CD14-positive monocyte (primary cell): ENCODE data around the gene ZDHHC17. TPM values are rescaled to one million over a fixed set of nuclear protein-coding genes. Genes with fewer than 3 reads are reported as not detected.

Experiments used
- DNase-seq, 3 donors: peaks; one replicate each; pipeline ENCODE4 v3.0.0-alpha.2; 2011 to 2022
- H2AFZ ChIP-seq: 2 replicates; pipeline ENCODE4 v1.6.0; 2012; ENCODE audit warnings: mild to moderate bottlenecking, low read depth, low read length, inconsistent platforms; ENCODE audit not compliant: insufficient read depth, poor library complexity, severe bottlenecking
- H3K27ac ChIP-seq, 2 donors: 1 replicate in 1 of 2; 2 replicates in 1 of 2; pipeline ENCODE4 v1.5.1; 2012 to 2013; ENCODE audit warnings: low read length in 2 of 2, control low read depth in 1 of 2, inconsistent platforms in 1 of 2, low read depth in 1 of 2, mild to moderate bottlenecking in 1 of 2
- H3K27me3 ChIP-seq, 2 donors: one replicate each; pipeline versions ENCODE4 v1.6.0 to v1.6.1; 2011 to 2013; ENCODE audit warnings: low read length in 2 of 2; ENCODE audit not compliant: control insufficient read depth in 2 of 2, insufficient read depth in 2 of 2
- H3K36me3 ChIP-seq, 2 donors: replicated peaks in 1 of 2; 1 replicate in 1 of 2; 2 replicates in 1 of 2; pipeline versions ENCODE4 v1.5.1 to v1.6.1; 2012 to 2013; ENCODE audit warnings: low read length in 2 of 2, control low read depth in 1 of 2, inconsistent platforms in 1 of 2, mild to moderate bottlenecking in 1 of 2; ENCODE audit not compliant: insufficient read depth in 2 of 2, control insufficient read depth in 1 of 2
- H3K4me1 ChIP-seq, 2 donors: 1 replicate in 1 of 2; 2 replicates in 1 of 2; pipeline versions ENCODE4 v1.5.1 to v1.6.1; 2012 to 2013; ENCODE audit warnings: low read length in 2 of 2, control low read depth in 1 of 2, inconsistent platforms in 1 of 2, mild to moderate bottlenecking in 1 of 2, moderate library complexity in 1 of 2; ENCODE audit not compliant: insufficient read depth in 2 of 2, control insufficient read depth in 1 of 2
- H3K4me2 ChIP-seq: replicated peaks from 2 replicates; pipeline ENCODE3; 2012; ENCODE audit warnings: low read length, moderate library complexity, mild to moderate bottlenecking; ENCODE audit not compliant: poor library complexity, severe bottlenecking; ENCODE audit errors: extremely low read depth
- H3K4me3 ChIP-seq, 3 experiments: fragments of 200-600 bp in 1 of 3; sonication (generic) in 1 of 3; replicated peaks in 1 of 3; 1 replicate in 2 of 3; 2 replicates in 1 of 3; pipeline ENCODE4 v1.5.1; 2011 to 2013; ENCODE audit warnings: low read length in 3 of 3, mild to moderate bottlenecking in 3 of 3, control low read depth in 2 of 3, low read depth in 2 of 3, inconsistent platforms in 1 of 3, moderate library complexity in 1 of 3
- H3K79me2 ChIP-seq: 2 replicates; pipeline ENCODE4 v1.6.0; 2012; ENCODE audit warnings: mild to moderate bottlenecking, control low read depth, inconsistent platforms, low read length, moderate library complexity; ENCODE audit not compliant: insufficient read depth
- H3K9ac ChIP-seq: 2 replicates; pipeline ENCODE4 v1.6.0; 2017; ENCODE audit warnings: low read length, mild to moderate bottlenecking; ENCODE audit not compliant: insufficient read depth, poor library complexity, severe bottlenecking
- H3K9me3 ChIP-seq, 2 donors: replicated peaks in 1 of 2; 1 replicate in 1 of 2; 2 replicates in 1 of 2; pipeline versions ENCODE4 v1.5.1 to v1.6.1; 2012 to 2013; ENCODE audit warnings: low read length in 2 of 2, control low read depth in 1 of 2; ENCODE audit not compliant: control insufficient read depth in 1 of 2, insufficient read depth in 1 of 2
- H4K20me1 ChIP-seq: 2 replicates; pipeline ENCODE4 v1.6.0; 2012; ENCODE audit warnings: mild to moderate bottlenecking, low read length, control low read depth, moderate library complexity; ENCODE audit not compliant: insufficient read depth
- H3K27ac Mint-ChIP-seq, 7 donors: one replicate each; pipeline ENCODE4 v1.8.0; 2020; ENCODE audit warnings: mild to moderate bottlenecking in 7 of 7, mixed read lengths in 7 of 7, moderate library complexity in 6 of 7, inconsistent platforms in 2 of 7
- H3K27me3 Mint-ChIP-seq, 3 donors: one replicate each; pipeline ENCODE4 v1.8.0; 2021 to 2022; ENCODE audit warnings: low read depth in 3 of 3, mild to moderate bottlenecking in 3 of 3, mixed read lengths in 3 of 3, moderate library complexity in 3 of 3, inconsistent platforms in 1 of 3
- H3K36me3 Mint-ChIP-seq, 2 donors: one replicate each; pipeline ENCODE4 v1.8.0; 2020; ENCODE audit warnings: mixed read lengths in 2 of 2, inconsistent platforms in 1 of 2, mild to moderate bottlenecking in 1 of 2
- H3K4me1 Mint-ChIP-seq: one replicate; pipeline ENCODE4 v1.8.0; 2020; ENCODE audit warnings: mild to moderate bottlenecking, mixed read lengths
- H3K4me3 Mint-ChIP-seq, 2 donors: one replicate each; pipeline ENCODE4 v1.8.0; 2020; ENCODE audit warnings: mild to moderate bottlenecking in 2 of 2, mixed read lengths in 2 of 2, moderate library complexity in 1 of 2
- H3K9me3 Mint-ChIP-seq, 7 donors: one replicate each; pipeline ENCODE4 v1.8.0; 2020 to 2022; ENCODE audit warnings: mixed read lengths in 7 of 7, mild to moderate bottlenecking in 6 of 7, moderate library complexity in 6 of 7, inconsistent platforms in 2 of 7
- CTCF ChIP-seq: fragments of 200-600 bp; IDR thresholded peaks from one replicate; pipeline ENCODE4 v1.8.0; 2022; ENCODE audit warnings: antibody characterized with exemption, mild to moderate bottlenecking
- WGBS: methylation state at CpG from one replicate; pipeline ENCODE4 v1.1.5; 2013; ENCODE audit warnings: missing lambda C conversion rate; ENCODE audit not compliant: insufficient coverage; 5-methylcytosine and 5-hydroxymethylcytosine counted together
- intact Hi-C, 2 donors: fragments of 100-400 bp; cut with micrococcal nuclease; formaldehyde crosslinking; loops; one replicate each; pipeline versions ENCODE4 v1.15.0 to v1.15.1; 2023
- polyA plus RNA-seq, 3 donors: library from polyadenylated mRNA; depleted of rRNA in 1 of 3; unstranded in 2 of 3; stranded (reverse) in 1 of 3; fragments of 300-500 nt in 2 of 3; fragments of >200 nt in 1 of 3; fragmentation: Illumina TruSeq in 2 of 3; gene quantifications; 1 replicate in 2 of 3; 2 replicates in 1 of 3; pipeline ENCODE4 v1.2.3, GENCODE V29; 2012 to 2021

ZDHHC17 gene
- polyA plus RNA-seq, 3 donors = 4.6 to 31.4 (median 9.3) TPM

GRCh38 chr12:76784600-76785051 is 20.7 kb downstream of the ZDHHC17 start:
- peaks cover 3% of the 10 kb centered on the region for H3K4me1 Mint-ChIP-seq
- Histone ChIP-seq H3K27ac (no peak overlapping the region), H2AFZ (no peak overlapping the region), H3K4me3 (no peak overlapping the region), H3K9me3 (peaks cover 17 to 20% of the 10 kb centered on the region in 2 donors), H3K4me1 (no peaks in the 10 kb centered on the region), H4K20me1 (peaks cover 31% of the 10 kb centered on the region), H3K4me2 (no peak overlapping the region), H3K27me3 (no peaks in the 10 kb centered on the region), H3K79me2 (peaks cover 72% of the 10 kb centered on the region), H3K36me3 (peaks cover 0 to 26% of the 10 kb centered on the region in 2 donors), H3K9ac (no peak overlapping the region)
- no peaks in the 10 kb centered on the region for H3K27me3 Mint-ChIP-seq
- peaks cover 16 to 29% (median 22%) of the 10 kb centered on the region in 7 donors for H3K9me3 Mint-ChIP-seq
- intact Hi-C loops = loop anchor here in 1 of 2 donors (5.0 kb wide), 1 partner anchor 152 kb away; no protein-coding TSS in a partner anchor
- TF ChIP-seq CTCF = no peak
- 100% methylated on average over 3 of the region's 4 CpGs for WGBS
- no peak overlapping the region for H3K4me3 Mint-ChIP-seq
- peaks cover 18 to 32% of the 10 kb centered on the region in 2 donors for H3K36me3 Mint-ChIP-seq
- no peak for DNase-seq
- H3K27ac Mint-ChIP-seq = no peak overlapping the region

GRCh38 chr12:76785407-76785806 is 21.5 kb downstream of the ZDHHC17 start:
- peaks cover 0 to 26% of the 10 kb centered on the region in 2 donors for H3K36me3 ChIP-seq
- H3K27ac ChIP-seq = no peak overlapping the region
- H3K9ac ChIP-seq = no peak overlapping the region
- WGBS = no CpG with 5 or more reads among the region's 1 CpG
- H3K36me3 Mint-ChIP-seq = peaks cover 15 to 30% of the 10 kb centered on the region in 2 donors
- no peak for DNase-seq
- no peak overlapping the region for H3K4me3 ChIP-seq
- no peak overlapping the region for H3K27ac Mint-ChIP-seq
- TF ChIP-seq CTCF = no peak
- peaks cover 17 to 20% of the 10 kb centered on the region in 2 donors for H3K9me3 ChIP-seq
- intact Hi-C loops = no loop called here
- peaks cover 3% of the 10 kb centered on the region for H3K4me1 Mint-ChIP-seq
- H3K79me2 ChIP-seq = peaks cover 64% of the 10 kb centered on the region
- peaks cover 14 to 25% (median 21%) of the 10 kb centered on the region in 7 donors for H3K9me3 Mint-ChIP-seq
- no peak overlapping the region for H3K4me2 ChIP-seq
- no peak overlapping the region for H3K4me3 Mint-ChIP-seq
- H3K4me1 ChIP-seq = no peaks in the 10 kb centered on the region
- no peaks in the 10 kb centered on the region for H3K27me3 ChIP-seq
- peaks cover 39% of the 10 kb centered on the region for H4K20me1 ChIP-seq
- no peak overlapping the region for H2AFZ ChIP-seq
- H3K27me3 Mint-ChIP-seq = no peaks in the 10 kb centered on the region
